HG03558 (cell line): ENCODE data around the gene EREG.

Experiments used
- ATAC-seq: cut with Tn5 transposase; IDR thresholded peaks from one replicate; pipeline ENCODE4 v1.9.1; 2021; ENCODE audit warnings: moderate number of reproducible peaks; ENCODE audit not compliant: unreplicated experiment; ENCODE audit errors: extremely low read depth

EREG gene

GRCh38 chr4:74415602-74416300 is 50.8 kb downstream of the EREG start:
- ATAC-seq: no peak

GRCh38 chr4:74418063-74418670 is 53.2 kb downstream of the EREG start:
- no peak for ATAC-seq

- ATAC-seq: no peak
Measured at GRCh38 chr4:74420863-74421262, 55.9 kb downstream of the EREG start.

- ATAC-seq: no peak
Measured at GRCh38 chr4:74423104-74423503, 58.2 kb downstream of the EREG start.

- no peak for ATAC-seq
Measured at GRCh38 chr4:74424111-74424510, 59.2 kb downstream of the EREG start.

- ATAC-seq: no peak
Measured at GRCh38 chr4:74426101-74426500, 61.2 kb downstream of the EREG start.

- ATAC-seq: no peak
Measured at GRCh38 chr4:74428276-74428675, 63.3 kb downstream of the EREG start.

DNA sequence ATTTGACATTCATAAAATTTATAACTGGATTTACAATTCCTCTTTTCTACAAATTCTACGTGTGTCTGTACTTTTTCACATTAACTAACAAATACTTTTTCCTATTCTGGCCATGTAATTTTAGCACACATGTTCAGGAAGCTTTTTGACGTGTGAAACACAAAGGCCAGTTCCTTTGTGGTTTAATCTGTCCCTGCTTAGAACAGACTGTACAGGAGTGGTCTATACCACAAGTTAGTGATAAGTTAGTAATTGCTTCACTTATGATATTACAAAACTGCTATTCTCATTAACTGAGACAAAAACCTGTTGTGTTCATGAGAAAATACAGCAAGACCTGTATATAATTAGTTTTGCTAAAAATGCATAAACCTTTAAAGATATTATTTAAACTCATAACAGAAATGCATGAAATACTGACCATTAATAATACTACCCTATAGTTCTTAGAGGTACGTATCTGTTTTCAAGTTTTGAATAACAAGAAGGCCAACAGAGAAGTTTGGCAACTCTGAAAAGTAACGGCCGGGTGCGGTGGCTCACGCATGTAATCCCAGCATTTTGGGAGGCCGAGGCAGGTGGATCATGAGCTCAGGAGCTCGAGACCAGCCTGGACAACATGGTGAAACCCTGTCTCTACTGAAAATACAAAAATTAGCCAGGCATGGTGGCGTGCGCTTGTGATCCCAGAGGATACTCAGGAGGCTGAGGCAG is 66.3 kb downstream of the EREG start:
- peak; percentile 83 for ATAC-seq

DNA sequence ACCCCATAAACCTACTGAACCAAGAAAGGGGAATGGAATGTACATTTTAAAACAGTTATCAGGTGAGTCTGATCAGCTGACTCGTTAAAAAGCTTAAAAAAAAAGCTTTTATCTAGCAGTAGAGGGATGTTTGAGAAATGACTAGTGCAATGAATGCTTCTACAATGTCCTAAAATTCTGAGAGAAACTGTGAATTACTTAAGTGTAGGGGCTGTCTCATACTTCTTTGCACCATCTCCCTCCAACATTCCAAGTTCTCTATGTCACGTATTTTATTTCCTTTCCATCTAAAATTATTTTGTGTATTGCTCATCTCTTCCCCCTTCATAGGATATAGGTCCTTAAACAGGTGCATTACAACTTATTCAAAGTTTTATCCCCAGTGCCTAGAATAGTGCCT is 68.1 kb downstream of the EREG start:
- no peak for ATAC-seq

DNA sequence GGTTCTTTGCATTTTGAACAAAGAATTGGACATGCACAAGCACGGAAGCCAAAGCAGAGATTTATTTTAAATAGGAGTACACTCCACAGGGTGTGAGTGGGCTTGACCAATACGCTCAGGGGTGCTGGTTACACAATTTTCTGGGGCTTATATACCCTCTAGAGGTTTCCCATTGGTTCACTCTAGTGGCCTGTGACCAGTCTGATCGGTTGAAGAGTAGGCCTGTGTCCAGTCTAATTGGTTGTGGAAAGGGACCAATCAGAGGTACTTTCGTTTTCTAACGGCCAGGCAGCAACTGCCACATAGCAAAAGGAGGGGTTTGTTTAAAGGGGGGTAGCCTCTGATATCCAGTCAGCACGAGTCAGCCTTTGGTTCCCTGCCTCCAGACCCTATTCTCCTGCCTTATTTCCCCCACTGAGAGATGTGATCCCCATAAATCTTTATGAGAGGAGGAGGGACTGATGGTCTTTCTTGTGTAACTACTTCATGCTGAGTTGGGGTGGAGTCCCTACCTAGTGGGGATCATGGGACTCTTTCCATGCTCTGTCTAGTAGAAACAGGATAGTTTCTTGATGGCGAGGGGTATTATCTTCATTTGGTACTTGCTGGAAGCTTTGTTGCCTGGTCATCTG is 68.7 kb downstream of the EREG start:
- ATAC-seq: no peak

DNA sequence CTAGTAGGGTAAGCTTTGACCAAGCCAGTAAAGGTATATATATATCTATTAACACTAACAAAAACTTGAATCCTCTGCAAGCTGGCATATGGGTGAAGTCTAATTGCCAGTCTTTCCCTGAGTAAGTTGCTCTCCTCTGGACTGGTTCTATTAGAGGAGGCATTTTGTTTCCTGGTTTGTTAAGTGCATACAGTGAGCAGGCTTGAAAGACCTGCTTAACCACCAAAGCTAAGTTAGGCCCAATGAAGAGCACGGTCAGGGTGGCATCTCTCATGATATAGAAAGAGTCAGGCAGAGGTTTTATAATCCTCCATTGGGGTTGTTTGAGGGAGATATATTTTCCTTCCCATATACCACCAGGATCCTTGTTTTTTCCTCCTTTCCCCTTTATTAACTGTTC is 70.4 kb downstream of the EREG start:
- no peak for ATAC-seq

- ATAC-seq: no peak
Measured at GRCh38 chr4:74437866-74438265, 72.9 kb downstream of the EREG start.
